Measurements from ENCODE around the gene SRD5A3. TPM values are rescaled to one million over a fixed set of nuclear protein-coding genes. Genes with fewer than 3 reads are reported as not detected.
A peak's percentile ranks its signal among the peaks of the same experiment; 100 is the strongest.

SRD5A3 gene
- total and polyA plus RNA-seq, 9 of the 15 experiments (the other 6 are each of a cell fraction or from before 2014, with no cell fraction given) = 2.5 to 37.0 (median 13.3) TPM

GRCh38 chr4:55385201-55385649 is 39.2 kb downstream of the SRD5A3 start (continued):
- TF ChIP-seq, protein P1, sequence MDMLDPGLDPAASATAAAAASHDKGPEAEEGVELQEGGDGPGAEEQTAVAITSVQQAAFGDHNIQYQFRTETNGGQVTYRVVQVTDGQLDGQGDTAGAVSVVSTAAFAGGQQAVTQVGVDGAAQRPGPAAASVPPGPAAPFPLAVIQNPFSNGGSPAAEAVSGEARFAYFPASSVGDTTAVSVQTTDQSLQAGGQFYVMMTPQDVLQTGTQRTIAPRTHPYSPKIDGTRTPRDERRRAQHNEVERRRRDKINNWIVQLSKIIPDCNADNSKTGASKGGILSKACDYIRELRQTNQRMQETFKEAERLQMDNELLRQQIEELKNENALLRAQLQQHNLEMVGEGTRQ (CRISPR knock-in tag; IDR thresholded peaks at IDR 0.05) = no peak
- TF ChIP-seq GABPB1 (CRISPR knock-in tag; IDR thresholded peaks at IDR 0.05) (0 out of 2 replicates have a peak, but pooled peaks have one; percentile 27), TAF1 (IDR thresholded peaks at IDR 0.05; ENCODE audit: control insufficient read depth, extremely low read depth, insufficient read depth, low read length, severe bottlenecking) (no peak), RFX1 (IDR thresholded peaks at IDR 0.05) (peak; percentile 26; the same call in 1 of the 2 replicates), ZNF124 (CRISPR knock-in tag; IDR thresholded peaks at IDR 0.05) (no peak), TFAP4 (CRISPR knock-in tag; IDR thresholded peaks at IDR 0.05; ENCODE audit: borderline replicate concordance) (no peak), TEAD4 (IDR thresholded peaks at IDR 0.05; ENCODE audit: low read length) (peak; percentile 54; the same call in 1 of the 2 replicates), TEAD4 (CRISPR knock-in tag; IDR thresholded peaks at IDR 0.05; ENCODE audit: borderline replicate concordance) (no peak), ZBTB12 (CRISPR knock-in tag; IDR thresholded peaks at IDR 0.05) (no peak), NRF1 (conservative IDR thresholded peaks at IDR 0.05 in 1 of 2, IDR thresholded peaks at IDR 0.05 in 1 of 2) (0 out of 4 replicates have a peak, but pooled peaks of 1 of the 2 experiments have one; percentile 15), SOX6 (IDR thresholded peaks at IDR 0.05) (peak; percentile 9; the same call in 1 of the 2 replicates), ZKSCAN1 (IDR thresholded peaks at IDR 0.05; ENCODE audit: low read depth, low read length) (no peak)
